GM21529 (cell line): ENCODE results near the gene ABHD5.

Source experiments
- ATAC-seq: cut with Tn5 transposase; IDR thresholded peaks from one replicate; pipeline ENCODE4 v1.9.1; 2021; ENCODE audit not compliant: unreplicated experiment

The ABHD5 gene

GRCh38 chr3:43753741-43754715 lies 63.3 kb downstream of the ABHD5 start:
- ATAC-seq = no peak

- ATAC-seq = no peak
Measured at GRCh38 chr3:43755516-43756200, 64.9 kb downstream of the ABHD5 start.

DNA sequence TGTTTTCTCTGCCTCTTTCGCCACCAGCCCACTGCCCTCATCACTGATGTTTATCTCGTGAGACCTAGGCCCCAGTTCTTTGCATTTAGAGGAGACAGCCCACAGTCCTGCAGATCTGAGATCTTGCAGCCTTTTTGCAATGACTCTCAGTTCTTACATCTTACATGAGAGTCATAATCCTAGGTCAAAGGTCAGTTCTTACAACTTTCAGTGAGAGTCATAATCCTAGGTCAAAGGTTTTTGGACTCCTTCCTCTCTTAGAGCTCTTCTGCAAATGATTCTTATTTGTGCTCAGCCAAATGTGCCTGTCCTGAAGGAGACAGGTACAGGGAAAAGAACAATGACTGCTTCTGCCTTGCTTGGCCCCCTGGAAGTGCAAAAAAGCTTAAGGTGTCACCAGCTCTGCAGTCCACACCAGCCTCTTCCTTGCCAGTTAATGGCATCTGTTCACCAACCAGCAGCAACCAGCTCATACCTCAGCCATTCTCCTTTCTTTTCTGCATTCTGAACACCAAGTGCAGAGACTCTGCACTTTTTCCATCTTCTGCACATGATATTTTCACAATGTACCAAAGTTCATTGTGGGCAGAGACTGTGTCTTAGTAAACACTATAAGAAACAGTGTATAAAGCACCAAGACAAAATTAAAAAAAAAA lies 67.1 kb downstream of the ABHD5 start:
- no peak for ATAC-seq

GRCh38 chr3:43758592-43759225 lies 68.0 kb downstream of the ABHD5 start:
- ATAC-seq = no peak

DNA sequence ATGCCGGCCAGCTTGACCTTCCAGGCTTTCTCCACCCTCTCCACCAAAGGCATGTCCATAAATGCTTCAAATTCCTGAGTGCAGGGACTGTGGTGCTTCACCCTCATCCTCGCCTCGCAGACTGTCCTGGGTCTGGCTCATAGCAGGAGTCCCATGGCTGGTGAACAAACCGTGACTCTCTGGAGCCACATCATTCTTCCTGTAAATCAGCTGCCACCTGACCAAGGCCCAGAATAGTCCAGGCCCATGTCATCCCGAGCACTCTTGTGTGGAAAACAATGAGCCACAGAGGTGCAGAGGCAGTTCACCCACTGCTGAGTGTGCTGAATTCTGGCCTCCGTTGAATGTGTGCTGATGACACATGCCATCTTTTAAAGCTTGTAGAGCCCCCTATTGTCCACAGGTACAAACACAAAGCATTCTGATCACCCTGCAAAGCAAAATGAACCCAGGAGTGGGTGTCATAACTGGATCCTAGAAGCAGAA lies 68.6 kb downstream of the ABHD5 start:
- no peak for ATAC-seq

GRCh38 chr3:43759938-43760337 lies 69.2 kb downstream of the ABHD5 start:
- no peak for ATAC-seq

- ATAC-seq = no peak
Measured at GRCh38 chr3:43760938-43761337, 70.2 kb downstream of the ABHD5 start.

GRCh38 chr3:43762451-43762850 lies 71.7 kb downstream of the ABHD5 start:
- no peak for ATAC-seq

DNA sequence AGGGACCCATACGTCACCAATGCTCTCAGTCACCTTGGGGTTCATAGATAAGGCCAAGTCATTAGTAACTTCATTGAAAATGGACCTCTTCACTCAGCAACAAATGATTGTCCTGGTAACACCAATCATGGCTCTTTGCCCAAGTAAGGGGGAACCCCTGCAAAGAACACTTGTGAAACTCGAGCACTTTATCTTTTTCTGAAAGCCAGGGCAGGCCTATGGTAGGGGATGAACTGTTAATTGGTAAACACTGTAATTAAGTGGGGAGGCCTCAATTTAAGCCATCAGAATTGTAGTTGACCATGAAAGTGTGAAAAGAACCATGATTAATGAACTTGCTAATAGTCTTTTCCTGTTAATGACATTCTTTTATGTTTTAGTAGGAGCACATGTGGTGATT lies 73.3 kb downstream of the ABHD5 start:
- ATAC-seq = no peak

- no peak for ATAC-seq
Measured at GRCh38 chr3:43764471-43764870, 73.7 kb downstream of the ABHD5 start.

- no peak for ATAC-seq
Measured at GRCh38 chr3:43765521-43765971, 74.8 kb downstream of the ABHD5 start.

DNA sequence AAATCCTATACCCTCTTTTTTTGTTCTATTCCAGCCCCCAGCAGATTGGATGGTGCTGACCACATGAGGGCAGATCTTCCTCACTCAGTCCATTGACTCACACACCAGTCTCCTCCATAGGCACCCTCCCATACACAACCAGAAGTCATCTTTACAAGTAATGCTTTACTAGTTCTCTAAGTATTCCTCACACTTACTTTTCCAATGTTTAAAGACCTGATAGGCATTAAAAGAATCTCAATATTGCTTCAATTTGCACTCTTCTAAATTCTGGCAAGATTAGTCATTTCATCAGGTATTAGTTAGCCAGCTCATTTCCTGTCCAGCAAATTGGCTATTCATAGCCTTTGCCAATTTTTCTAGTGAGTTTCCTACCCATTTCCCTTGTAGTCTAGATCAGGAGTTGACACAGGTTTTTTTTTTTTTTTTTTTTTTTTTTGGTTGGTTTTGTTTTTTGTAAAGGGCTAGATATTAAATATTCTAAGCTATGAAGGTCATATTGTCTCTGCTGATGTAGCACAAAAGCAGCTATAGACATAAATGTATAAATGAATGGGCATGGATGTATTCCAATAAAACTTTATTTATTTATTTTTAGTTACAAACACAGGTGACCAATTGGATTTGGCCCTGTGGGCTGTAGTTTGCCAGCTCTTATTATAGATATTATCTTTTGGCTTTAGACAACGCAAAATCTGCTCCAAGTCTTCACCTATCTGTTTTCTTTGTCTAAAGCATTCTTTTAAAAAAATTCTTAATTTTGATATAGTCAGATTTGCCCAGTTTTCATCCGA lies 76.1 kb downstream of the ABHD5 start:
- no peak for ATAC-seq

- no peak for ATAC-seq
Measured at GRCh38 chr3:43768381-43768973, 77.7 kb downstream of the ABHD5 start.

GRCh38 chr3:43769097-43769884 lies 78.6 kb downstream of the ABHD5 start:
- ATAC-seq = no peak

- ATAC-seq = no peak
Measured at GRCh38 chr3:43769885-43770425, 79.2 kb downstream of the ABHD5 start.

DNA sequence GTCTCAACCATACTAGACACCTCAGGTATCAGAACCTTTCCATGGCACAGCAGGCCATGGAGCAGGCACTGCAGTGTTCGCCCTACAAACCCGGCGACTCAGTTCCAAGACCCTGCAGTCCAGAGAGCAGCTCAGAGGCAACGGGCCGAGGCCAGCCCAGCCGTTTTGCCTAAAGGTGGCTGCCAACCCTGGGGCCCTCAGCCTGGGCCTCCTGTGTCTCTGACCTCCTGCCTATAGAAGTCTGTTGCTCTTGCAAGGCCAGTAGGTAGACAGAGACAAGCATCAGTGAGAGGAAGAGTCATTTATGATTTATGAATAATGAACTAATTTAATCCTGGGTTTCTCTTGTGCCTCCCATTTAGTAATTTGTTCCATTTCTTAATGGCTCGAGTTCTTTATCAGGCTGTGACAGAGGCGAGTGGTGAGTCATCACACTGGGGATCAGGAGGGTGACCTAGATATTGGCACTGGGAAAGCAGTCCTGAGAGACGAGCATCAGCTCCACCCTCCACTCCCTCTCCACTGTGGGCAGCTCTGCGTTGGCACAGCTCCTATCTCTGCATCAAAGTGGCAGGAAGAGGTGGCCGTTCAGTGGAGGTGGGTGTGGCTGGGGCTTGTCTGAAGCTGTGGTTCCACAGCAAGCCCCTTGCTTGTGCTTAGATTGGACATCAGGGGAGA lies 79.8 kb downstream of the ABHD5 start:
- ATAC-seq = no peak

DNA sequence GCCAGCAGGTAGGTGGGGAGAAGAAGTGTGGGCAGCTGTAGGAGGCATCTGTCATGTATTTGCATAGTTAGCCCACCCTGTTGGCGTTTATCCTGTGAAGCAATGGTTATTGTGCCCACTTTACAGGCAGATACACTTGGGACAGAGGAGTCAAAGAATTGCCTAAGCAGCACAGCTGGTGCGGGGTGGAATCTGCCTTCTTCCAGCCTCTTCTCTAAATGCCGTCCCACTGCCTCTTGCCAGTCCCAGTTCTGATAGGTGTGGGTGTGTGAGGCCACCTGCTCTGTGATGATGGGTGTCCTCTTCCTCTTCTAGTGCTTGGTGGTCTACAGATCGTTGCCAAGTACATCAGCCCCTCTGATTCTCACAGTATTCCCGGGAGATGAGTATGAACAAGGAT lies 80.9 kb downstream of the ABHD5 start:
- no peak for ATAC-seq
